HTR-8/SVneo (cell line): Measurements from ENCODE around the gene HYAL1.
A peak's percentile ranks its signal among the peaks of the same experiment; 100 is the strongest.
"Not testable (repeated sequence)": the region's sequence is repeated elsewhere in the genome, so short reads cannot be mapped to it uniquely, and the experiment has no call there.

ENCODE experiments used
- DNase-seq: peaks from one replicate; pipeline ENCODE4 v3.0.0; 2011; ENCODE audit warnings: low spot score, mixed read lengths; ENCODE audit not compliant: insufficient read length
- FAIRE-seq: peaks from 2 replicates; lab custom pipeline; 2011; peaks lifted over from hg19 to GRCh38; lab: Jason Lieb, UNC

The HYAL1 gene

GRCh38 chr3:50264383-50264963 lies 38.9 kb downstream of the HYAL1 start:
- DNase-seq: peak; percentile 93
- no peak for FAIRE-seq

GRCh38 chr3:50263478-50264382 lies 39.6 kb downstream of the HYAL1 start:
- DNase-seq (no peak), FAIRE-seq (no peak)

GRCh38 chr3:50262778-50263177 lies 40.6 kb downstream of the HYAL1 start:
- DNase-seq (no peak), FAIRE-seq (no peak)

GRCh38 chr3:50262200-50262599 lies 41.2 kb downstream of the HYAL1 start:
- not testable (repeated sequence) for FAIRE-seq, DNase-seq

- DNase-seq (no peak), FAIRE-seq (no peak)
Measured at GRCh38 chr3:50261505-50261904, 41.9 kb downstream of the HYAL1 start.

GRCh38 chr3:50260942-50261441 lies 42.4 kb downstream of the HYAL1 start:
- no peak for FAIRE-seq
- DNase-seq: no peak

- FAIRE-seq (peak; percentile 95), DNase-seq (peak; percentile 88)
Measured at GRCh38 chr3:50260027-50260941, 43.1 kb downstream of the HYAL1 start.

GRCh38 chr3:50259432-50260026 lies 43.8 kb downstream of the HYAL1 start:
- no peak for FAIRE-seq
- DNase-seq: no peak

- DNase-seq (no peak), FAIRE-seq (no peak)
Measured at GRCh38 chr3:50258979-50259378, 44.4 kb downstream of the HYAL1 start.

- FAIRE-seq: no peak
- no peak for DNase-seq
Measured at GRCh38 chr3:50258029-50258680, 45.2 kb downstream of the HYAL1 start.

- FAIRE-seq: peak; percentile 74
- no peak for DNase-seq
Measured at GRCh38 chr3:50256978-50257890, 46.1 kb downstream of the HYAL1 start.

- no peak for FAIRE-seq
- no peak for DNase-seq
Measured at GRCh38 chr3:50255251-50255615, 48.1 kb downstream of the HYAL1 start.

GRCh38 chr3:50254577-50255250 lies 48.7 kb downstream of the HYAL1 start:
- DNase-seq: no peak
- no peak for FAIRE-seq

GRCh38 chr3:50251220-50251619 lies 52.2 kb downstream of the HYAL1 start:
- FAIRE-seq: no peak

GRCh38 chr3:50250514-50250913 lies 52.9 kb downstream of the HYAL1 start:
- no peak for FAIRE-seq
- no peak for DNase-seq

More at GRCh38 chr3:50251220-50251619, 52.2 kb downstream of the HYAL1 start:
- DNase-seq: no peak
